Measurements from ENCODE around the gene ZKSCAN1.
A peak's percentile ranks its signal among the peaks of the same experiment; 100 is the strongest.
"Not testable (repeated sequence)": the region's sequence is repeated elsewhere in the genome, so short reads cannot be mapped to it uniquely, and the experiment has no call there.

Gene ZKSCAN1

DNA sequence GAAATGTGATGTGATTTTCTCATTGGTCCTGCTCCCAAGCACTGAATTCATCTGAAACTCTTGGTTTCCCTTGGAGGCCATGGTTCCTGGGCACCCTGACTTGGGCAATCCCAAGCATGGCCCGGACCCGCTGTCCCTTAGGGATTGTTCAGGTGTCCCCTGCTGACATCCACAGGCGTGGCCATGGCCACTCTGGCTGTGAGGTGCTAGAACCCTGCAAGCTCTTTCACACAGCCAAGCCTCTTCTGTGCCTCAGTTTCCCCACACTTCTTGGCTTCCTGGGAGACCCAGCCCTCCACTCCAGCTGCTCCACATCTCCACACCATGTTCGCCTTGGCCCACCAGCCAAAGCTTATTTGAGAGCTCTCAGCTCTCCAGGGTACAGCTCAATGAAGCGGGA, 27.6 kb upstream of the ZKSCAN1 start:
- DNase-seq (ENCODE audit: low spot score): no peak
- TF ChIP-seq, protein P1, sequence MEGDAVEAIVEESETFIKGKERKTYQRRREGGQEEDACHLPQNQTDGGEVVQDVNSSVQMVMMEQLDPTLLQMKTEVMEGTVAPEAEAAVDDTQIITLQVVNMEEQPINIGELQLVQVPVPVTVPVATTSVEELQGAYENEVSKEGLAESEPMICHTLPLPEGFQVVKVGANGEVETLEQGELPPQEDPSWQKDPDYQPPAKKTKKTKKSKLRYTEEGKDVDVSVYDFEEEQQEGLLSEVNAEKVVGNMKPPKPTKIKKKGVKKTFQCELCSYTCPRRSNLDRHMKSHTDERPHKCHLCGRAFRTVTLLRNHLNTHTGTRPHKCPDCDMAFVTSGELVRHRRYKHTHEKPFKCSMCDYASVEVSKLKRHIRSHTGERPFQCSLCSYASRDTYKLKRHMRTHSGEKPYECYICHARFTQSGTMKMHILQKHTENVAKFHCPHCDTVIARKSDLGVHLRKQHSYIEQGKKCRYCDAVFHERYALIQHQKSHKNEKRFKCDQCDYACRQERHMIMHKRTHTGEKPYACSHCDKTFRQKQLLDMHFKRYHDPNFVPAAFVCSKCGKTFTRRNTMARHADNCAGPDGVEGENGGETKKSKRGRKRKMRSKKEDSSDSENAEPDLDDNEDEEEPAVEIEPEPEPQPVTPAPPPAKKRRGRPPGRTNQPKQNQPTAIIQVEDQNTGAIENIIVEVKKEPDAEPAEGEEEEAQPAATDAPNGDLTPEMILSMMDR (IDR thresholded peaks at IDR 0.05; ENCODE audit: poor library complexity, severe bottlenecking): no peak
- no peak overlapping the region for H3K27ac ChIP-seq (ENCODE audit: poor library complexity, severe bottlenecking)
- H3K9me3 ChIP-seq (ENCODE audit: severe bottlenecking): no peaks in the 10 kb centered on the region
- no peak overlapping the region for H3K4me3 ChIP-seq (ENCODE audit: severe bottlenecking)
- peaks cover 3% of the 10 kb centered on the region for H3K4me1 ChIP-seq (ENCODE audit: insufficient read depth, poor library complexity, severe bottlenecking)
- no peak for ATAC-seq (ENCODE audit: low read depth)
- H3K36me3 ChIP-seq (ENCODE audit: low read depth): no peaks in the 10 kb centered on the region
- H3K27me3 ChIP-seq (ENCODE audit: insufficient read depth, poor library complexity, severe bottlenecking): no peaks in the 10 kb centered on the region

DNA sequence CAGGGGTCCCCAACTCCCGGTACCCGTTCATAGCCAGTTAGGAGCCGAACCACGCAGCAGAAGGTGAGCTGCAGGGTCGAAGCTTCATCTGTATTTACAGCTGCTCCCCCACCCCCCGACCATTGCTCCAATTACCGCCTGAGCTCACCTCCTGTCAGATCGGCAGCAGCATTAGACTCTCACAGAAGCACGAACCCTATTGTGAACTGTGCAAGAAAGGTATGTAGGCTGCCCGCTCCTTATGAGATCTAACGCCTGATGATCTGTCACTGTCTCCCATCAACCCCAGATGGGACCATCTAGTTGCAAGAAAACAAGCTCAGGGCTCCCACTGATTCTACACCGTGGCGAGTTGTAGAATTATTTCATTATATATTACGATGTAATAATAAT, 24.9 kb upstream of the ZKSCAN1 start:
- H3K4me3 ChIP-seq (ENCODE audit: severe bottlenecking): no peak overlapping the region
- no peaks in the 10 kb centered on the region for H3K27me3 ChIP-seq (ENCODE audit: insufficient read depth, poor library complexity, severe bottlenecking)
- DNase-seq (ENCODE audit: low spot score) (peak; percentile 26), ATAC-seq (ENCODE audit: low read depth) (no peak)
- TF ChIP-seq, protein P1 (IDR thresholded peaks at IDR 0.05; ENCODE audit: poor library complexity, severe bottlenecking): no peak
- H3K27ac ChIP-seq (ENCODE audit: poor library complexity, severe bottlenecking): no peak overlapping the region
- no peaks in the 10 kb centered on the region for H3K9me3 ChIP-seq (ENCODE audit: severe bottlenecking)
- peaks cover 3% of the 10 kb centered on the region for H3K4me1 ChIP-seq (ENCODE audit: insufficient read depth, poor library complexity, severe bottlenecking)
- H3K36me3 ChIP-seq (ENCODE audit: low read depth): no peaks in the 10 kb centered on the region

DNA sequence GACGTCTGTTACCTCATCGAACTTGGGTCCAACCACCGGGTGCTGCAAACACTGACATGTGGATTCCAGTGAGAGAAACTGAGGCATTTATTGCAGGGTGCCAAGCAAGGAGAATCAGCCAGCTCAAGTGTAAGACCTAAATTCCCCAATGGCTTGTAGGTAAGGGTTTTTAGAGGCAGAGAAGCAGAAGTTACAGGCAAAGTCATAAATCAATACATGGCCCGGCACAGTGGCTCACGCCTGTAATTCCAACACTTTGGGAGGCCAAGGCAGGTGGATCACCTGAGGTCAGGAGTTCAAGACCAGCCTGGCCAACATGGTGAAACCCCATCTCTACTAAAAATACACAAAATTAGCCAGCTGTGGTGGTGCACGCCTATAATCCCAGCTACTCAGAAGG, 23.9 kb upstream of the ZKSCAN1 start:
- H3K4me1 ChIP-seq (ENCODE audit: insufficient read depth, poor library complexity, severe bottlenecking); H3K4me3 ChIP-seq (ENCODE audit: severe bottlenecking); DNase-seq (ENCODE audit: low spot score); H3K27ac ChIP-seq (ENCODE audit: poor library complexity, severe bottlenecking); H3K27me3 ChIP-seq (ENCODE audit: insufficient read depth, poor library complexity, severe bottlenecking); ATAC-seq (ENCODE audit: low read depth); H3K9me3 ChIP-seq (ENCODE audit: severe bottlenecking); H3K36me3 ChIP-seq (ENCODE audit: low read depth): not testable (repeated sequence)

DNA sequence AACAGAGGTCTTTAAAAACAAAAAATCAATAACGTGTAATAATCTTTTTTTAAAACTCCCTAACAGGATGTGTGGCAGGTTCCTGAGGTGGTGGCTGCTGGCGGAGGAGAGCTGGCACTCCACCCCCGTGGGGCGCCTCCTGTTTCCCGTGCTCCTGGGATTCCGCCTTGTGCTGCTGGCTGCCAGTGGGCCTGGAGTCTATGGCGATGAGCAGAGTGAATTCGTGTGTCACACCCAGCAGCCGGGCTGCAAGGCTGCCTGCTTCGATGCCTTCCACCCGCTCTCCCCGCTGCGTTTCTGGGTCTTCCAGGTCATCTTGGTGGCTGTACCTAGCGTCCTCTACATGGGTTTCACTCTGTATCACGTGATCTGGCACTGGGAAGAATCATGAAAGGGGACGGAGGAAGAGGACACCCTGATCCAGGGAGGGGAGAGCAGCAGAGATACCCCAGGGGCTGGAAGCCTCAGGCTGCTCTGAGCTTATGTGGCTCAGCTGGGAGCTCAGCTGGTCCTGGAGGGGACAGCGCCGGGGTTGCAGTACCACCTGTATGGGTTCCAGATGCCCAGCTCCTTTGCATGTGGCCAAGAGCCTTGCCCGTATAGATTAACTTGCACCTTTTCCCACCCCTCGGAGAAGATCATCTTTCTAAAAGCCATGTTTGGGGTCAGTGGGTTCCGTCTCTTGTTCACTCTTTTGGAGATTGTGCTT, 22.9 kb upstream of the ZKSCAN1 start:
- Histone ChIP-seq H3K27ac (ENCODE audit: poor library complexity, severe bottlenecking) (no peak overlapping the region), H3K36me3 (ENCODE audit: low read depth) (no peaks in the 10 kb centered on the region), H3K4me1 (ENCODE audit: insufficient read depth, poor library complexity, severe bottlenecking) (peaks cover 3% of the 10 kb centered on the region), H3K9me3 (ENCODE audit: severe bottlenecking) (no peaks in the 10 kb centered on the region), H3K27me3 (ENCODE audit: insufficient read depth, poor library complexity, severe bottlenecking) (no peaks in the 10 kb centered on the region), H3K4me3 (ENCODE audit: severe bottlenecking) (no peak overlapping the region)
- TF ChIP-seq, protein P1 (IDR thresholded peaks at IDR 0.05; ENCODE audit: poor library complexity, severe bottlenecking): no peak
- DNase-seq (ENCODE audit: low spot score) (no peak), ATAC-seq (ENCODE audit: low read depth) (no peak)

DNA sequence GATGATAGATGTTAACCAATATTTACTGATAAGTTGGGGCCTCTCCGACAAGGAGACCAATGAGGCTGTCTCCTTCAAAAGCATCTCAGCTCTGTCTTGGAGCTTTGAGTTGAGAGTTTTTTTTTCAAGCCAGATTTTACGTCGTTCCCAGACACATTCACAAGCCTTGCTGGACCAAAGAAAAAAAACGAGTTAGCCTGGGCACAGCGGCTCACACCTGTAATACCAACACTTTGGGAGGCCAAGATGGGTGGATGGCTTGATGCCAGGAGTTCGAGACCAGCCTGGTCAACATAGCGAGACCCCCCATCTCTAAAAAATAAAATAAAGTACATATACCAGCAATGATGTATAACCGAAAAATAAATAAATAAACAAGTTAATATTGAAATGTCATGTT, 20.6 kb upstream of the ZKSCAN1 start:
- DNase-seq (ENCODE audit: low spot score) (no peak), ATAC-seq (ENCODE audit: low read depth) (no peak)
- Histone ChIP-seq H3K9me3 (ENCODE audit: severe bottlenecking) (no peaks in the 10 kb centered on the region), H3K4me1 (ENCODE audit: insufficient read depth, poor library complexity, severe bottlenecking) (peaks cover 3% of the 10 kb centered on the region), H3K27ac (ENCODE audit: poor library complexity, severe bottlenecking) (no peak overlapping the region), H3K36me3 (ENCODE audit: low read depth) (no peaks in the 10 kb centered on the region), H3K4me3 (ENCODE audit: severe bottlenecking) (no peak overlapping the region), H3K27me3 (ENCODE audit: insufficient read depth, poor library complexity, severe bottlenecking) (no peaks in the 10 kb centered on the region)
- TF ChIP-seq, protein P1 (IDR thresholded peaks at IDR 0.05; ENCODE audit: poor library complexity, severe bottlenecking): no peak

All from RWPE2 (cell line).